ENCODE data around the gene REV1.

- TF ChIP-seq EZH2 (IDR thresholded peaks at IDR 0.05; ENCODE audit: borderline replicate concordance, low read length) (no peak), CTCF (IDR thresholded peaks at IDR 0.05; ENCODE audit: low read length) (no peak)
Observed at GRCh38 chr2:99389371-99389770, 100.4 kb downstream of the REV1 start.

Measured in OCI-LY1 (cell line).